ENCODE data around the gene ADAMTS17. TPM values are rescaled to one million over a fixed set of nuclear protein-coding genes. Genes with fewer than 3 reads are reported as not detected.

Gene ADAMTS17
- total and polyA plus RNA-seq, 8 donors: 0.31 to 14.3 (median 6.3) TPM

GRCh38 chr15:99973351-99973750, 368.4 kb downstream of the ADAMTS17 start:
- H3K27me3 ChIP-seq: no peaks in the 10 kb centered on the region
- WGBS, 5 donors: 93 to 97% (median 94%) methylated on average over 10 to 11 of the region's 11 CpGs
- TF ChIP-seq CTCF (IDR thresholded peaks at IDR 0.05) (no peak), EP300 (IDR thresholded peaks at IDR 0.05) (no peak), POLR2A (IDR thresholded peaks at IDR 0.05) (no peak), POLR2AphosphoS5 (IDR thresholded peaks at IDR 0.05) (no peak)

DNA sequence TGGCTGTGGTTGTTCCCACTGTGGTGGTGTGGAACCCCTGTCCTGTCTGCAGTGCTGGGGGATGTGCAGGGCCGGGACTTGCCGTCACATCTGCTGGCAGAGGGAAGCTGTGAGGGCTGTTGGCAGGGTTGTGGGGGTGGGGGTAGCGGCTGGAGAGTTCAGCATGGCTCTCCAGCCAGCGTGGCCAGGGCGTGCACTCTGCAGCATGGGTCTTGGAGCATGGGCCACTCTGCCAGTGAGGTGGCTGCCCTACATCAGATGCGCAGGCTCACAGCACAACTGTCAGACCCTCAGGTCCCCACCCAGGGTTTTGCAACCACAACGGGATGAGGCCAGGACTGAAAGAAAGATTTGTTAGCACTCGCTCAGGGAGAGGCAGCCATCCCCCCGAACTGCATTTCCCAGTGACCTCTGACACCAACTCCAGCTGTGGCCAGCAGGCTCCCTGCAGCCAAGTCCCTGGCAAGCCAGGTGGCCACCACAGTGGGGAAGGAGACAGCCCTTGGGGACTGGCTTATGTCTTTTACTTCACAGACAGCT, 370.8 kb downstream of the ADAMTS17 start:
- no peak for TF ChIP-seq CTCF (IDR thresholded peaks at IDR 0.05)
- TF ChIP-seq POLR2AphosphoS5 (IDR thresholded peaks at IDR 0.05): no peak
- no peak for TF ChIP-seq EP300 (IDR thresholded peaks at IDR 0.05)
- TF ChIP-seq POLR2A (IDR thresholded peaks at IDR 0.05): no peak
- DNase-seq: peak in 1 of 2 donors; percentile 43
- Histone ChIP-seq H3K36me3 (peaks cover 0 to 19% (median 6%) of the 10 kb centered on the region in 4 donors), H3K9me3 (no peaks in the 10 kb centered on the region), H3K27me3 (no peaks in the 10 kb centered on the region), H3K4me1 (no peaks in the 10 kb centered on the region), H3K4me3 (no peak overlapping the region), H3K27ac (no peak overlapping the region)
- intact Hi-C loops (cut with DNase I; ENCODE audit: low total_unique reads): no loop called here
- 43 to 71% (median 68%) methylated on average over 7 to 9 of the region's 9 CpGs for WGBS, 5 donors

More at GRCh38 chr15:99973351-99973750, 368.4 kb downstream of the ADAMTS17 start:
- peaks cover 0 to 19% (median 6%) of the 10 kb centered on the region in 4 donors for H3K36me3 ChIP-seq
- no peak for DNase-seq
- no peak overlapping the region for H3K27ac ChIP-seq
- H3K4me3 ChIP-seq: no peak overlapping the region
- no peaks in the 10 kb centered on the region for H3K9me3 ChIP-seq
- H3K4me1 ChIP-seq: no peaks in the 10 kb centered on the region
- intact Hi-C loops (cut with DNase I; ENCODE audit: low total_unique reads): no loop called here

DNA sequence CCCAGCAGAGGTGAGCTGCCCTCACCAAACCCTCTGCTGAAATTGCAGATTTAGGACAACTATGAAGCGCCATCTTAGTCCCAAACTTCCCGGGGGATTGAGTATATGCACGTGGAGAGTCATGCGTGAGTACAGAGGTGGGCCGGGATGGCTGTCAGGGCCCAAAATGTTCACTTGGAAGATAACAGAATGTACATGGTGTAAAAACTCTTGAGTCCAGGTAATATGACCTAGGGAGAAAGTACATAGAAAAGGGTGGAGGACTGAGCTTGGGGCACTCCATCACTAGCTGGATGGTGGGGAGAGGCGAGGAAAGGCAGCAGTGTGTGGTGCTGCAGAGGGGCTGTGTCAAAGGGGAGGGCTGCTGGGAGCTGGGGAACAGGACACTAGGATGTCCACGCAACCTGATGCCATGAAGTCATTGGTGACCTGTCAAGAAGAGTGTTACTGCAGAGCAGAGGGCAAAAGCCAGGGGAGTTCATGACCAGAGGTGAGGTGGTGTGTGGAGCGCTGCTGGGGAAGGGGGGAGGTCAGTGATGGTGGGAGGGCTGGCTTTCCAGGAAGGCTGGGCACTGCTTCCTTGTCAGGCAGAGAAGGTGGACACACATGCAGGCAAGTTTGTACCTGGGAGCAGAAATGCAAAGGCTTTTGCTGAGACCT, 372.4 kb downstream of the ADAMTS17 start:
- Histone ChIP-seq H3K27ac (no peak overlapping the region), H3K36me3 (peaks cover 0 to 16% (median 4%) of the 10 kb centered on the region in 4 donors), H3K4me3 (no peak overlapping the region), H3K4me1 (no peaks in the 10 kb centered on the region), H3K9me3 (no peaks in the 10 kb centered on the region), H3K27me3 (no peaks in the 10 kb centered on the region)
- DNase-seq: no peak
- WGBS, 5 donors: 87 to 98% (median 93%) methylated on average over 7 to 8 of the region's 8 CpGs
- intact Hi-C loops (cut with DNase I; ENCODE audit: low total_unique reads): no loop called here
- TF ChIP-seq CTCF (IDR thresholded peaks at IDR 0.05) (no peak), EP300 (IDR thresholded peaks at IDR 0.05) (no peak), POLR2AphosphoS5 (IDR thresholded peaks at IDR 0.05) (no peak), POLR2A (IDR thresholded peaks at IDR 0.05) (no peak)

- H3K27ac ChIP-seq: no peak overlapping the region
These were observed 373.9 kb downstream of the ADAMTS17 start for GRCh38 chr15:99967841-99968371.

More at GRCh38 chr15:99967841-99968371, 373.9 kb downstream of the ADAMTS17 start:
- H3K27me3 ChIP-seq: no peaks in the 10 kb centered on the region
- no peaks in the 10 kb centered on the region for H3K9me3 ChIP-seq
- intact Hi-C loops (cut with DNase I; ENCODE audit: low total_unique reads): no loop called here
- 74 to 88% (median 80%) methylated on average over 11 of the region's 11 CpGs for WGBS, 5 donors
- H3K4me1 ChIP-seq: no peaks in the 10 kb centered on the region
- H3K36me3 ChIP-seq: peaks cover 0 to 6% (median 0%) of the 10 kb centered on the region in 4 donors
- TF ChIP-seq EP300 (IDR thresholded peaks at IDR 0.05) (no peak), POLR2A (IDR thresholded peaks at IDR 0.05) (no peak), CTCF (IDR thresholded peaks at IDR 0.05) (no peak), POLR2AphosphoS5 (IDR thresholded peaks at IDR 0.05) (no peak)
- DNase-seq: peak in 1 of 2 donors; percentile 18
- no peak overlapping the region for H3K4me3 ChIP-seq
